ENCODE results near the gene MARCOL. TPM values are rescaled to one million over a fixed set of nuclear protein-coding genes. Genes with fewer than 3 reads are reported as not detected.

Gene MARCOL, protein sequence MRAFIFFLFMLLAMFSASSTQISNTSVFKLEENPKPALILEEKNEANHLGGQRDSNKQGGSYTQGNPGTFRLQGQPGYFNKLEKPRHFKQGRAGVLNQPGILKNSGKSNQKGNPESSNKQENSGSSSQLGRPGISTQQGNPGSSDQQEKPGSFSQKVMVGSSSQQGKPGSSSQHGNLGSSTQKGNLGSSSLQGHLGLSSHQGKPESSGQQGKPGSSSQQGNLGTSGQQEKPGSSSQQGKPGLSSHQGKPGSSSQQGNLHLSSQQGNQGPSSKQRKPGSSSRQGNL
- not detected for total RNA-seq (2021; ENCODE audit: unreplicated experiment)
- polyA plus RNA-seq (2012): not detected in 2 replicates
- percentile 5 among the genes with signal in this experiment for Bru-seq, nascent RNA
- not detected for BruChase-seq, experiment 1, labeled RNA remaining after a 6-hour chase
- not detected for BruChase-seq, experiment 2, labeled RNA remaining after a 2-hour chase
- long read RNA-seq: 0 reads

GRCh38 chr5:148238418-148238794 is at the start of gene MARCOL:
MARCOL (plus strand) TSS chr5:148238525; CDS start chr5:148238598, 73 bp downstream.
- Histone ChIP-seq H3K9me2 (ENCODE audit: insufficient read depth) (no peaks in the 10 kb centered on the region), H3K4me3 (replicated peaks in 1 of 2; ENCODE audit: low read depth in 1 of 2, low read length in 2 of 2) (no peak within 1 kb of the TSS), H3K4me2 (ENCODE audit: low read length) (no peak within 1 kb of the TSS), H3K9me3 (ENCODE audit: control insufficient read depth in 1 of 2, insufficient read depth in 1 of 2, low read depth in 1 of 2, low read length in 2 of 2) (no peaks in the 10 kb centered on the region), H3K79me2 (ENCODE audit: insufficient read depth, low read length) (no peaks in the 10 kb centered on the region), H3K4me1 (ENCODE audit: control insufficient read depth in 1 of 2, insufficient read depth in 2 of 2, low read length in 2 of 2) (no peaks in the 10 kb centered on the region), H4K20me1 (ENCODE audit: insufficient read depth) (no peaks in the 10 kb centered on the region), H2AFZ (ENCODE audit: low read depth, low read length, poor library complexity, severe bottlenecking) (no peak within 1 kb of the TSS), H3K9ac (ENCODE audit: low read length) (no peak within 1 kb of the TSS), H3K36me3 (ENCODE audit: control insufficient read depth in 1 of 2, insufficient read depth in 2 of 2, low read length in 2 of 2) (no peaks in the 10 kb centered on the region), H3K27me3 (ENCODE audit: insufficient read depth, low read length) (no peaks in the 10 kb centered on the region), H3K27ac (ENCODE audit: low read depth, low read length) (no peak within 1 kb of the TSS)
- DNase-seq (ENCODE audit: low read depth, low spot score) (no peak), ATAC-seq (no peak)
- no TSS peak for BruUV-seq (replicated peaks)
- TF ChIP-seq, protein P1, sequence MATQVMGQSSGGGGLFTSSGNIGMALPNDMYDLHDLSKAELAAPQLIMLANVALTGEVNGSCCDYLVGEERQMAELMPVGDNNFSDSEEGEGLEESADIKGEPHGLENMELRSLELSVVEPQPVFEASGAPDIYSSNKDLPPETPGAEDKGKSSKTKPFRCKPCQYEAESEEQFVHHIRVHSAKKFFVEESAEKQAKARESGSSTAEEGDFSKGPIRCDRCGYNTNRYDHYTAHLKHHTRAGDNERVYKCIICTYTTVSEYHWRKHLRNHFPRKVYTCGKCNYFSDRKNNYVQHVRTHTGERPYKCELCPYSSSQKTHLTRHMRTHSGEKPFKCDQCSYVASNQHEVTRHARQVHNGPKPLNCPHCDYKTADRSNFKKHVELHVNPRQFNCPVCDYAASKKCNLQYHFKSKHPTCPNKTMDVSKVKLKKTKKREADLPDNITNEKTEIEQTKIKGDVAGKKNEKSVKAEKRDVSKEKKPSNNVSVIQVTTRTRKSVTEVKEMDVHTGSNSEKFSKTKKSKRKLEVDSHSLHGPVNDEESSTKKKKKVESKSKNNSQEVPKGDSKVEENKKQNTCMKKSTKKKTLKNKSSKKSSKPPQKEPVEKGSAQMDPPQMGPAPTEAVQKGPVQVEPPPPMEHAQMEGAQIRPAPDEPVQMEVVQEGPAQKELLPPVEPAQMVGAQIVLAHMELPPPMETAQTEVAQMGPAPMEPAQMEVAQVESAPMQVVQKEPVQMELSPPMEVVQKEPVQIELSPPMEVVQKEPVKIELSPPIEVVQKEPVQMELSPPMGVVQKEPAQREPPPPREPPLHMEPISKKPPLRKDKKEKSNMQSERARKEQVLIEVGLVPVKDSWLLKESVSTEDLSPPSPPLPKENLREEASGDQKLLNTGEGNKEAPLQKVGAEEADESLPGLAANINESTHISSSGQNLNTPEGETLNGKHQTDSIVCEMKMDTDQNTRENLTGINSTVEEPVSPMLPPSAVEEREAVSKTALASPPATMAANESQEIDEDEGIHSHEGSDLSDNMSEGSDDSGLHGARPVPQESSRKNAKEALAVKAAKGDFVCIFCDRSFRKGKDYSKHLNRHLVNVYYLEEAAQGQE (IDR thresholded peaks at IDR 0.05; ENCODE audit: low read depth): no peak
- TF ChIP-seq CTCF (IDR thresholded peaks at IDR 0.05 in 2 of 3, conservative IDR thresholded peaks at IDR 0.05 in 1 of 3; ENCODE audit: borderline replicate concordance in 1 of 3, insufficient read depth in 1 of 3, low read depth in 2 of 3, low read length in 2 of 3) (no peak), EGR1 (IDR thresholded peaks at IDR 0.05; ENCODE audit: low read depth) (no peak), ZNF274 (IDR thresholded peaks at IDR 0.05; ENCODE audit: low read depth, low read length) (no peak), POLR2A (IDR thresholded peaks at IDR 0.05; ENCODE audit: borderline replicate concordance, extremely low read depth, insufficient read depth, insufficient read length) (no peak), ZFX (IDR thresholded peaks at IDR 0.05) (no peak), CBX3 (IDR thresholded peaks at IDR 0.05; ENCODE audit: low read depth) (no peak), SIN3A (IDR thresholded peaks at IDR 0.05; ENCODE audit: low read depth) (no peak), EZH2 (IDR thresholded peaks at IDR 0.05) (no peak), SRF (IDR thresholded peaks at IDR 0.05; ENCODE audit: low read depth) (no peak), RAD21 (IDR thresholded peaks at IDR 0.05; ENCODE audit: low read depth) (no peak), MAX (IDR thresholded peaks at IDR 0.05) (no peak)
- TF ChIP-seq, protein P2, sequence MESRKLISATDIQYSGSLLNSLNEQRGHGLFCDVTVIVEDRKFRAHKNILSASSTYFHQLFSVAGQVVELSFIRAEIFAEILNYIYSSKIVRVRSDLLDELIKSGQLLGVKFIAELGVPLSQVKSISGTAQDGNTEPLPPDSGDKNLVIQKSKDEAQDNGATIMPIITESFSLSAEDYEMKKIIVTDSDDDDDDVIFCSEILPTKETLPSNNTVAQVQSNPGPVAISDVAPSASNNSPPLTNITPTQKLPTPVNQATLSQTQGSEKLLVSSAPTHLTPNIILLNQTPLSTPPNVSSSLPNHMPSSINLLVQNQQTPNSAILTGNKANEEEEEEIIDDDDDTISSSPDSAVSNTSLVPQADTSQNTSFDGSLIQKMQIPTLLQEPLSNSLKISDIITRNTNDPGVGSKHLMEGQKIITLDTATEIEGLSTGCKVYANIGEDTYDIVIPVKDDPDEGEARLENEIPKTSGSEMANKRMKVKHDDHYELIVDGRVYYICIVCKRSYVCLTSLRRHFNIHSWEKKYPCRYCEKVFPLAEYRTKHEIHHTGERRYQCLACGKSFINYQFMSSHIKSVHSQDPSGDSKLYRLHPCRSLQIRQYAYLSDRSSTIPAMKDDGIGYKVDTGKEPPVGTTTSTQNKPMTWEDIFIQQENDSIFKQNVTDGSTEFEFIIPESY (IDR thresholded peaks at IDR 0.05; ENCODE audit: extremely low read depth, insufficient replicate concordance, low read length): no peak
- CTCF ChIA-PET: no interaction called here
- POLR2A ChIA-PET: no interaction called here
- RAD21 ChIA-PET (ENCODE audit: low non-redundant PET in 1 of 2, low total read pairs in 2 of 2, uncharacterized antibody in 2 of 2, unreplicated experiment in 2 of 2): no interaction called here
- intact Hi-C loops (cut with micrococcal nuclease): no loop called here
